Measurements from ENCODE around the gene CTDSPL2. TPM values are rescaled to one million over a fixed set of nuclear protein-coding genes. Genes with fewer than 3 reads are reported as not detected.
"Not testable (repeated sequence)": the region's sequence is repeated elsewhere in the genome, so short reads cannot be mapped to it uniquely, and the experiment has no call there.

CTDSPL2 gene
- total and polyA plus RNA-seq, 2 experiments from 2014 or later: 42.2 to 86.2 TPM

GRCh38 chr15:44447772-44448376 is 20.4 kb downstream of the CTDSPL2 start:
- H3K4me2 ChIP-seq: no peak overlapping the region
- no peak for ATAC-seq
- H3K79me2 ChIP-seq (replicated peaks; ENCODE audit: insufficient read depth): peaks cover 100% of the 10 kb centered on the region
- no peaks in the 10 kb centered on the region; the same call in 1 of the 2 replicates for H3K36me3 ChIP-seq (ENCODE audit: insufficient read depth)
- Mint-ChIP-seq H3K4me1 (peaks cover 6% of the 10 kb centered on the region; the same call in 2 of the 3 replicates), H3K27me3 (ENCODE audit: insufficient read depth, low read depth, poor library complexity) (peaks cover 4% of the 10 kb centered on the region), H3K36me3 (ENCODE audit: low read depth) (peaks cover 38% of the 10 kb centered on the region), H3K27ac (no peak overlapping the region; the same call in 1 of the 2 replicates), H3K9me3 (peaks cover 4% of the 10 kb centered on the region; the same call in 1 of the 3 replicates), H3K4me3 (no peak overlapping the region)
- H4K20me1 ChIP-seq (replicated peaks; ENCODE audit: insufficient read depth): peaks cover 37% of the 10 kb centered on the region
- H3K27ac ChIP-seq (ENCODE audit: low read depth): no peak overlapping the region
- no peak overlapping the region for H3K4me3 ChIP-seq
- 0 out of 2 replicates have a peak, but pooled peaks cover 9% of the 10 kb centered on the region for H3K9me2 ChIP-seq (ENCODE audit: insufficient read depth)
- TF ChIP-seq NANOG (IDR thresholded peaks at IDR 0.05; ENCODE audit: borderline replicate concordance): no peak
- no peak for TF ChIP-seq ZNF331 (CRISPR knock-in tag; IDR thresholded peaks at IDR 0.05; ENCODE audit: low read depth)
- TF ChIP-seq EZH2 (IDR thresholded peaks at IDR 0.05; ENCODE audit: low read depth, unreplicated experiment): no peak
- TF ChIP-seq ETS1 (IDR thresholded peaks at IDR 0.05): no peak
- no peak for TF ChIP-seq EZH2phosphoT487 (IDR thresholded peaks at IDR 0.05; ENCODE audit: unreplicated experiment)
- no peaks in the 10 kb centered on the region for H3F3A ChIP-seq (replicated peaks; ENCODE audit: low read depth)
- no peaks in the 10 kb centered on the region for H3K27me3 ChIP-seq (ENCODE audit: insufficient read depth)
- no peak overlapping the region for H2AFZ ChIP-seq
- H3K4me1 ChIP-seq (ENCODE audit: insufficient read depth): peaks cover 9% of the 10 kb centered on the region
- DNase-seq (ENCODE audit: low spot score): no peak

- H3K4me1 ChIP-seq (ENCODE audit: insufficient read depth): peaks cover 10% of the 10 kb centered on the region
- Mint-ChIP-seq H3K27me3 (ENCODE audit: insufficient read depth, low read depth, poor library complexity) (peaks cover 2% of the 10 kb centered on the region), H3K4me3 (no peak overlapping the region), H3K36me3 (ENCODE audit: low read depth) (peaks cover 32% of the 10 kb centered on the region), H3K4me1 (peaks cover 6% of the 10 kb centered on the region; the same call in 2 of the 3 replicates), H3K9me3 (peaks cover 3% of the 10 kb centered on the region; the same call in 1 of the 3 replicates), H3K27ac (no peak overlapping the region)
- H2AFZ ChIP-seq: no peak overlapping the region
- H3K9me2 ChIP-seq (ENCODE audit: insufficient read depth): 0 out of 2 replicates have a peak, but pooled peaks cover 9% of the 10 kb centered on the region
- no peaks in the 10 kb centered on the region for H3K27me3 ChIP-seq (ENCODE audit: insufficient read depth)
- H3F3A ChIP-seq (replicated peaks; ENCODE audit: low read depth): no peaks in the 10 kb centered on the region
- H3K27ac ChIP-seq (ENCODE audit: low read depth): no peak overlapping the region
- no peaks in the 10 kb centered on the region for H3K36me3 ChIP-seq (ENCODE audit: insufficient read depth)
- TF ChIP-seq ZNF114 (CRISPR knock-in tag; IDR thresholded peaks at IDR 0.05): no peak
- no peak for TF ChIP-seq JUNB (IDR thresholded peaks at IDR 0.05; ENCODE audit: unreplicated experiment)
- no peak for TF ChIP-seq CTCF (conservative IDR thresholded peaks at IDR 0.05; ENCODE audit: low read depth in 2 of 2)
- peaks cover 100% of the 10 kb centered on the region for H3K79me2 ChIP-seq (replicated peaks; ENCODE audit: insufficient read depth)
- H3K4me2 ChIP-seq: no peak overlapping the region
- ATAC-seq: no peak
- H3K4me3 ChIP-seq: no peak overlapping the region
- peaks cover 39% of the 10 kb centered on the region for H4K20me1 ChIP-seq (replicated peaks; ENCODE audit: insufficient read depth)
- DNase-seq (ENCODE audit: low spot score): no peak
Observed at GRCh38 chr15:44450172-44450571, 22.7 kb downstream of the CTDSPL2 start.

- not testable (repeated sequence) for H3K27ac Mint-ChIP-seq; H3K27ac ChIP-seq (ENCODE audit: low read depth); H3K4me1 Mint-ChIP-seq; H3K27me3 Mint-ChIP-seq (ENCODE audit: insufficient read depth, low read depth, poor library complexity); H2AFZ ChIP-seq; H3K4me2 ChIP-seq; ATAC-seq; H3K9me3 Mint-ChIP-seq; H3K4me3 ChIP-seq; H3K4me3 Mint-ChIP-seq; H3F3A ChIP-seq (replicated peaks; ENCODE audit: low read depth); H3K27me3 ChIP-seq (ENCODE audit: insufficient read depth); H3K9me2 ChIP-seq (ENCODE audit: insufficient read depth); H3K36me3 ChIP-seq (ENCODE audit: insufficient read depth); DNase-seq (ENCODE audit: low spot score)
- H3K36me3 Mint-ChIP-seq (ENCODE audit: low read depth): peaks cover 22% of the 10 kb centered on the region
- Histone ChIP-seq H3K79me2 (replicated peaks; ENCODE audit: insufficient read depth) (peaks cover 100% of the 10 kb centered on the region), H3K4me1 (ENCODE audit: insufficient read depth) (peaks cover 14% of the 10 kb centered on the region), H4K20me1 (replicated peaks; ENCODE audit: insufficient read depth) (peaks cover 56% of the 10 kb centered on the region)
Observed at GRCh38 chr15:44453578-44454283, 26.3 kb downstream of the CTDSPL2 start.
